B cell (primary cell): ENCODE measurements around the gene PARVA.

ENCODE experiments used
- EZH2 ChIP-seq: IDR thresholded peaks from 2 replicates; pipeline ENCODE4 v1.6.1; 2012; ENCODE audit warnings: borderline replicate concordance, low read depth, mild to moderate bottlenecking, moderate library complexity, low read length; ENCODE audit not compliant: insufficient read depth, poor library complexity, severe bottlenecking
- TF ChIP-seq, protein P1 (sequence below): fragments of 200-600 bp; IDR thresholded peaks from one replicate; pipeline ENCODE4 v1.8.0; 2022; ENCODE audit warnings: antibody characterized with exemption, mild to moderate bottlenecking

DNA sequence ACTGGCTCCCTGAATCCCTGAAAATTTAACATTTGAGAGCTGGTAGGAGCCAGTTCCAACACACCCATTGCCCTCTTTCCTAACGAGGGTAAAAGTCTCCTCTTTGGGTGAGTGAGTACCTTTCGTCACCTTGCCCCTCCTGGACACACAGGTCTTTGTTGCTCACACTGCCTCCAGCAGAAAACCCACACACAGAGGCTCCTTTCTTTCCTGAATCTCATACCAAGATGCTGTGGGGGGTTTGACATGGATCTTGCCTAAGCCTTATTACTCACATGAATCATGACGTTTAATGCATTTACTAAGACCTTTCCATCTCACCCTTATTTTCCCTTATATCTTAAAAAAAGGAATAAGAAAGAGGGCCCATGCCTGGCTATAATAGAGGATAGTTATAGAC is 53.0 kb downstream of the PARVA start:
- TF ChIP-seq, protein P1, sequence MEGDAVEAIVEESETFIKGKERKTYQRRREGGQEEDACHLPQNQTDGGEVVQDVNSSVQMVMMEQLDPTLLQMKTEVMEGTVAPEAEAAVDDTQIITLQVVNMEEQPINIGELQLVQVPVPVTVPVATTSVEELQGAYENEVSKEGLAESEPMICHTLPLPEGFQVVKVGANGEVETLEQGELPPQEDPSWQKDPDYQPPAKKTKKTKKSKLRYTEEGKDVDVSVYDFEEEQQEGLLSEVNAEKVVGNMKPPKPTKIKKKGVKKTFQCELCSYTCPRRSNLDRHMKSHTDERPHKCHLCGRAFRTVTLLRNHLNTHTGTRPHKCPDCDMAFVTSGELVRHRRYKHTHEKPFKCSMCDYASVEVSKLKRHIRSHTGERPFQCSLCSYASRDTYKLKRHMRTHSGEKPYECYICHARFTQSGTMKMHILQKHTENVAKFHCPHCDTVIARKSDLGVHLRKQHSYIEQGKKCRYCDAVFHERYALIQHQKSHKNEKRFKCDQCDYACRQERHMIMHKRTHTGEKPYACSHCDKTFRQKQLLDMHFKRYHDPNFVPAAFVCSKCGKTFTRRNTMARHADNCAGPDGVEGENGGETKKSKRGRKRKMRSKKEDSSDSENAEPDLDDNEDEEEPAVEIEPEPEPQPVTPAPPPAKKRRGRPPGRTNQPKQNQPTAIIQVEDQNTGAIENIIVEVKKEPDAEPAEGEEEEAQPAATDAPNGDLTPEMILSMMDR = no peak
- no peak for TF ChIP-seq EZH2
